NCI-H128 (cell line): ENCODE data around the gene SPATA7.
"Not testable (repeated sequence)": the region's sequence is repeated elsewhere in the genome, so short reads cannot be mapped to it uniquely, and the experiment has no call there.

Source experiments
- DNase-seq: peaks from one replicate; lab custom pipeline; 2025; ENCODE audit not compliant: unreplicated experiment; lab: John Stamatoyannopoulos, UW

Gene SPATA7, protein sequence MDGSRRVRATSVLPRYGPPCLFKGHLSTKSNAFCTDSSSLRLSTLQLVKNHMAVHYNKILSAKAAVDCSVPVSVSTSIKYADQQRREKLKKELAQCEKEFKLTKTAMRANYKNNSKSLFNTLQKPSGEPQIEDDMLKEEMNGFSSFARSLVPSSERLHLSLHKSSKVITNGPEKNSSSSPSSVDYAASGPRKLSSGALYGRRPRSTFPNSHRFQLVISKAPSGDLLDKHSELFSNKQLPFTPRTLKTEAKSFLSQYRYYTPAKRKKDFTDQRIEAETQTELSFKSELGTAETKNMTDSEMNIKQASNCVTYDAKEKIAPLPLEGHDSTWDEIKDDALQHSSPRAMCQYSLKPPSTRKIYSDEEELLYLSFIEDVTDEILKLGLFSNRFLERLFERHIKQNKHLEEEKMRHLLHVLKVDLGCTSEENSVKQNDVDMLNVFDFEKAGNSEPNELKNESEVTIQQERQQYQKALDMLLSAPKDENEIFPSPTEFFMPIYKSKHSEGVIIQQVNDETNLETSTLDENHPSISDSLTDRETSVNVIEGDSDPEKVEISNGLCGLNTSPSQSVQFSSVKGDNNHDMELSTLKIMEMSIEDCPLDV

DNA sequence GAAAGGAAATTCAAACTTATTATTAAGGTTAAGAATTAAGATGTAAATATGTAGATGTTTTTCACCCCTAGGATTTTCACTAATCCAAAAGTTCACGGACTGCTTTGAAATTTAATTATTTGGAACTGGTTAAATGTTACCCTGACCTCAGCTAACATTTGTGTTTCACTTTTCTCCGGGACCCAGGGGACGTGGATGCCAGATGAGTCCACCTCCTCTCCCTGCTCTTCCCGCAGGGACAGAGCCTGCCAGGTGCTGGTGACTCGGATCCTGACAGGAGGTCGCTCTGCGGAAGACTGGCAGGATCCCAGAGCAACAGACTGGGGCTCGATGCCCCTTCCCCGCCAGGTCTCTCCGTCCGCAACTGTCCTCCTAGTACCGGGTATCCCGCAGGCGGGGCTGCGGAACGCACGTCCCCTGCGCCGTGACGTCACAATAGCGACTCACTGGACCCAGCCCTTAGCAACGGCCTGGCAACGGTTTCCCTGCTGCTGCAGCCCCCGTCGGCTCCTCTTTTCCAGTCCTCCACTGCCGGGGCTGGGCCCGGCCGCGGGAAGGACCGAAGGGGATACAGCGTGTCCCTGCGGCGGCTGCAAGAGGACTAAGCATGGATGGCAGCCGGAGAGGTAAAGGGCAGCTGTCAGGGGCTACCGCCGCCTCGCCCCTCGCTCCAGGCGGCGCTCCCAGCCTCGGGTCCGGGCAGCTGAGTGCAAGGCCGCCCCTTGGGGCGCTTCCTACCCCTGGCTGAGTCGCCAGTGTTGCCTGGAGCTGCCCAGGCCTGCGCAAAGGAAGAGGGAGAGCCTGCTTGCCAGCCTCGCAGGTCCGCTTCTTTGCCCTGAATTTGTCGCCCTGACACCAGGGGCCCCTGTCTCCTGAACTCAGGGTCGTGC, at the start of gene SPATA7:
TSS of gene SPATA7 (plus strand) at position 446 of the 890 bp plus-strand sequence. CDS start at position 608, 162 bp downstream.
- DNase-seq = peak; percentile 96

DNA sequence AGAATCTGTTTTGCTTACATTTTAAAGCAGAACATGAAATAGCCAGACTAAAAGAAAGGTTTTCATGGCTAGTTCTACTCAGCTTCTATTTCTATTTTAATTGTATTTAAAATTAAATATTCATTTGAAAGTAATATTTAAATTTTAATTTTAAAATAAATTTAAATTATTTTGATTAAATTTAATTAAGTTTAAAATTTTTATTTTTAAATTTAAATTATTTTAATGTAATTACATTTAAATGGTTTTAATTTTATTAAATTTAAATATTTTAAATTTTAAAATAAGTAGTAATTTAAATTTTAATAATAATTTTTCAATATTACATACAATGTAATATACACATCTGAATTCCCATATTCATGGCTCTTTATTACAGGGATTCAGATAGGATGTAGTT, 45.1 kb upstream of the SPATA7 start:
- no peak for DNase-seq

DNA sequence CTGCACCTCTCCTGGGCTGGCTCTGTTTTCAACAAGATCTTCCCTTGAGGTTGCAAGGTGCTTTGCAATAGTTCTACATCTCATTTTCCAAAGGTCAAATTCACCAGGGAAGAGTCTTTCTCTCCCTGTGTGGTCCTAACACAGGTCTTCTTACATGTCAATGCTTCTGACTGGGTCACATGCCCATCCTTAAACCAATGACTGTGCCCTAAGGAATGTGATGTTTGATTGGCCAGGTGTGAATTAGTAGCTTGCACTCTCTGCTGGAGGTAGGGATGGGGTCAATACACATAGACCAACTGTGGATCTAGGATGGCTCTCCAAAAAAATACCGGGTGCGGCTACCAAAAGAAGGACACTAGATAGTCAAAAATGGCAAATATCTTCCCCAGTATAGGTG, 42.5 kb upstream of the SPATA7 start:
- DNase-seq = no peak

DNA sequence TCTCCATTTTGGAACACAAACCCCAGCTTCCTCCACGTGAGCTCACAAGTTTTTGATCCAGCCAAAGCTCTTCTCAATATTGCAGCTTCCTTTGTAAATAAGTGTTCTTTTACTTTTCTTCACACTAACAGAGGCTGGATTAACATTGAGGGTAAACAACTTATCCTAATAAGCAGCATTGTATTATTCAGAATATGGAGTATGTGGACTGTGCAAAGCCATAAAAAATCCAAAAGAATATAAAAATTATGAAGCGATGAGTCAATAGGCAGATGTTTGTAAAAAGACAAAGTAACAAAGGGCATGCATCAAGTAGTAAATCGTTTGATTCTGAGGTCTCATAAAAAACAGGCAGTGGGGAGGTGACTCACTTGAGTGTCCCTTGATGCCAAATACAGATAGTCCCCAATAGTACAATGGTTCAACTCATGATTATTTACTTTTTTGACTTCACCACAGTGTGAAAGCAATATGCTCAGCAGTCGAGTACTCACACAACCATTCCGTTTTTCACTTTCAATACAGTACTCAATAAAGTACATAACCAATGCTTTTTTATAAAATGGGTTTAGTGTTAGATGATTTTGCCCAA, 39.3 kb upstream of the SPATA7 start:
- DNase-seq = no peak

DNA sequence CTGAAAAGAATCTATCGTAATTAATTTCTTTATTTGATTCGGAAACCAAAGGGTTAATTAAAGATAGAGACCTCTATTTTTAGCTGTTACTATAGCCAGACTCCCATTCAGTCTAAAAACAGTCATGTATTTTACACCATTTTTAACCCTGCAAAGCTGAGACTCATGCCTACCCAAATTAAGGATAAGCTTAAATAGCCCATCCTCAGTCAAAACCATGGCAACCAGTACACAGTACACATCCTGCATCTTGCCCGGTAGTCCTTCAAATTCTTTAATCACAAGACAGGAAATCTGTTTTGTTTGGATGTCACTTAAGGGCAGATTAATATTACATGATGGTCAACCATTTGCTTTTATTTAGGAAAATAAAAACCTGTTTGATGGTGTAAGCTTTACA, 36.9 kb upstream of the SPATA7 start:
- DNase-seq = no peak

GRCh38 chr14:88351966-88352691, 33.3 kb upstream of the SPATA7 start:
- DNase-seq = peak; percentile 56

DNA sequence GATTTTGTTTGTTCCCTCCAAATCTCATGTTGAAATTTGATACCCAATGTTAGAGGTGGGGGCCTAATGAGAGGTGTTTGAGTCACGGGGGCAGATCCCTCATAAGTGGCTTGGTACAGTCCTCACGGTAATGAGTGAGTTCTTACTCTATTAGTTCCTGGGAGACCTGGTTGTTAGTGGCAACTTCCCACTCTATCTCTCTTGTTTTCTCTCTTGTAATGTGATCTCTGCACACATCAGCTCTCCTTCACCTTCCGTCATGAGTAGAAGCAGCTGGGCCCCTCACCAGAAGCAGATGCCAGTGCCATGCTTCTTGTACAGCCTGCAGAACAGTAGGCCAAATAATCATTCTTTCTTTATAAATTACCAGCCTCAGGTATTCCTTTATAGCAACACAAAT, 32.8 kb upstream of the SPATA7 start:
- DNase-seq = peak; percentile 74

GRCh38 chr14:88354358-88354757, 31.1 kb upstream of the SPATA7 start:
- no peak for DNase-seq

DNA sequence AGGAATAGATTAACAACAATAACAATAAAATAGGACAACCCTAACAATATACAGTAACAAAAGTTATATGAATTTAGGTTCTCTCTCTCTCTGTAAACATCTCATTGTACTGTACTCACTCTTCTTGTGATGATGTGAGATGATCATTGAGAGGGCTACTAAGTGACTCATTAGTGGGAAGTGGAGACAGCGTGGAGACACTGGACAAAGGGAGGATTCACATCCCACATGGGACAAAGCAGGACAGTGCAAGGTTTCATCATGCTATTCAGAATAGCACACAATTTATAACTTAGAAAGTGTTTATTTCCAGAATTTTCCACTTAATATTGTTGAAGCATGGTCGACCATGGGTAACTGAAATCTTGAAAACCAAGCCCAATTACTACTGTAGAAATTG, 26.0 kb upstream of the SPATA7 start:
- no peak for DNase-seq

- no peak for DNase-seq
Measured at GRCh38 chr14:88363644-88364043, 21.8 kb upstream of the SPATA7 start.

GRCh38 chr14:88364710-88365413, 20.6 kb upstream of the SPATA7 start:
- DNase-seq = no peak

GRCh38 chr14:88369496-88369895, 16.0 kb upstream of the SPATA7 start:
- DNase-seq = no peak

DNA sequence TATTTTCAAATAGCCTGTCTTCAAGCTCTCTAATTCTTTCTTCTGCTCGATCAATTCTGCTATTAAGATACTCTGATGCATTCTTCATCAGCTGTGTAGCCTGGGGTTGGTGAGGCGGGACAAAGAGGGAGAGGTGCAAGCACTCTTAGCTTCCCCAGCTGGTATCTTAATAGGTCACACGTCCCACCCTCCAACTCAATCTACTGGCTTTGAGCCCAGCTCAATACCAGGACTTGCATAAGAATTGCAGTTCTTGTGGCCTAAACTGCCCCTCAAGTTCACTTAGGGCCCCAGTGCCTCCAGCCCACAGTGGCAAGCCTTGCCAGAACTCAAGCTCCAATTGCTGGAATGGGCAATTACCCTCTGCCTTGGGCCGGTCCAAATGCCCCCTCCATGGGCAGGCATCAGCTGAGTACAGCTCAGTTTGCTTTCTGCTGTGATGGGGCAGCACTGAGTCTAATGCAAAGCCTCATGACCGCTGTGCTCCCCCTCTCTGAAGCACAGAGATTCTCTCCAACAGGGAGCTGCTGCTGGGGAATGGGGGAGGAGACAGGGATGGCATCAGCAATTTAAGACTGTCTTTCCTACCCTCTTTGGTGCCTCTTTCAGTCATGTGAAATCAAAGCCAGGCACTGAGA, 5.6 kb upstream of the SPATA7 start:
- DNase-seq = no peak

GRCh38 chr14:88380405-88380804, 5.1 kb upstream of the SPATA7 start:
- DNase-seq = no peak

GRCh38 chr14:88381634-88382033, 3.8 kb upstream of the SPATA7 start:
- not testable (repeated sequence) for DNase-seq

DNA sequence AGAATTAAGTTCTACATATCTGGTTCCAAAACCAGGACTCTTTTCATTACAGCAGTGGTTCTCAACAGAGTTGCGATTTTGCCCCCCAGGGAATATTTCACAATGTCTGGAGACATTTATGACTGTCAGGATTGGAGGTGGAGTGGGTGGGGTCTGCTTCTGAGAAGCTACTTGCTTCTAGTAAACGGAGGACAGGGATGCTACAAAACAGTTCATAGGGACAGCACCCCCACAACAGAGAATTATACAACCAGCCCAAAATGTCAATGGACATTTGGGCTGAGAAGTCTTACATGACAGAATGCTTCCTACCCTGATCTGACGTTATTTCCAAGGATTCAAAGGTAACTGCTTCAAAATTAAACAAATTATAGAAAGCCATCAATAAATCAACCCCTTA, 739 bp upstream of the SPATA7 start:
- DNase-seq = no peak

DNA sequence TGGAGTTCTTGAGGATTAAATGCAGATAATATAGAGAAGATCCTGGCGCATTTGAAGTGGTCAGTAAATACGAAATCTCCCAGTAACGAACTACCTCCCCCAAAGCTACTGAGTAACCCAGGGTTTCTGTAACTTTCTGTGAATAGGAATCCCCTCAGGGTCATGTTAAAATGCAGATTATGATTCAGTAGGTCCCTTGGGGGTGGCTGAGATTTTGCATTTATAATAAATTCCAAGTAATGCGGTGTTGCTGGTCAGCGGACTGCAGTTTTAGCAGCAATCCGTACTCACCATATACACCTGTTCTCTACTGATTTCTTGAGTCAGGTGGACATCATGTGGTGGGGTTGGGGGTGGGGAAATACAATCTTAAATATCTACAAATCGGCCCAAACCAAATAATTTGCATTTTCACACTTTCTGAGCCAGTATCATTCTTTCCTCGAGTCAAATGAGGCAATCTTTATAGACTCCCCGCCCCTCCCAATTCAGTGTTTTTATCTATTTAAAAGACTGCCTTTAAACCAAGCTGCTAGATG, 868 bp downstream of the SPATA7 start:
- DNase-seq = no peak

DNA sequence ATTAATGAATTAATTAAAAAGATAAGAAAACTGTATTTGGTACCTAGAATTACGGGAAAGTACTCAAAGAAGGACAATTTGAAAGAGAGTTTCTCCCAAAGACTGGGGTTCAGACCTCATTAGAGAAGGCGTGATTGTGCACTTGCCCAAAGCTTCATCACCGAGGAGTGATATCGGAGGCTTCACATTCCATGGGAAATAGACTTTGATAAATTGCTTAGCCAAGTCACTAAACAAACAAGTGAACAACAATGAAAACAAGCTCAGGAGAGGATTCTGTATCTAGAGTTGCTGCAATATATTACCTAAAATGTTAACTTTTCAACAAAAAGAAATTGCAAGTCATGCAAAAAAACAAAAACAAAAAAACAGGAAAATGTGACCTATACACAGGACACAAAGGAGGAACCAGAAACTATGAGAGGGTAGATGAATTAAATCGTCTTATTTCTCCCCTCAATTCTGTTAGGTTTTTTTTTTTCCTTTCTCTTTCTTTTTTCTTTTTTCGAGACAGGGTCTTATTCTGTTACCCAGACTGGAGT, 3.4 kb downstream of the SPATA7 start:
- DNase-seq = no peak

DNA sequence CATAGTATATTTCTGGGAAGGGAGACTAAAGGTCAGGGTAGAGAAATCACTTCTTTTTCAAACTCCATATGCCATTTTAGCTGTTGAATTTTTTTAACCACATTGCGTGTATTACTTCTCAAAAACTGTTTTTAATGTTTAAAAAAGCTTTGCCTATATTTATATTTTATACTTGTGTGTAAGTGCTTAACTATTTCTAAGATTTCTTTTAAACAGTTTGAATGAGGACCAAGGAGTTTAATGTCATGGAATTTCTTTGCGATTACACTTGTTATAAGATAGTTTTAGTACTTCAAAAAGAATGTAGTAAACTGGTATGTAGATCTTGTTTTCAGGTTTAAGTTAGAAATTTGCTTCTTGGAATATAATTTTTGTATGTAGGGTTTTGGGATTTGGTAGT, 7.2 kb downstream of the SPATA7 start:
- no peak for DNase-seq
